BE2C (cell line): Measurements from ENCODE around the gene PKMYT1.

Experiments
- DNase-seq: peaks from one replicate; pipeline ENCODE4 v3.0.0-alpha.2; 2020
- H3K27me3 ChIP-seq: fragments of 250-450 bp; sonication (Bioruptor Pico); 2 replicates; pipeline ENCODE4 v1.5.1; 2020; ENCODE audit warnings: mild to moderate bottlenecking
- H3K36me3 ChIP-seq: fragments of 250-450 bp; sonication (Bioruptor Pico); 2 replicates; pipeline ENCODE4 v1.5.1; 2020; ENCODE audit warnings: mild to moderate bottlenecking
- H3K4me1 ChIP-seq: fragments of 250-450 bp; sonication (Bioruptor Pico); 2 replicates; pipeline ENCODE4 v1.5.1; 2020
- H3K4me3 ChIP-seq: 2 replicates; pipeline ENCODE4 v1.5.1; 2011; ENCODE audit warnings: low read depth, low read length
- H3K9me3 ChIP-seq: fragments of 250-450 bp; sonication (Bioruptor Pico); 2 replicates; pipeline ENCODE4 v1.5.1; 2020
- CTCF ChIP-seq: IDR thresholded peaks from 2 replicates; pipeline ENCODE4 v1.5.1; 2012; ENCODE audit warnings: mild to moderate bottlenecking, low read depth, low read length

Gene PKMYT1

GRCh38 chr16:3013998-3014690 is 33.9 kb upstream of the PKMYT1 start:
- DNase-seq: no peak
- H3K4me1 ChIP-seq: peaks cover 2% of the 10 kb centered on the region; the same call in 1 of the 2 replicates
- H3K36me3 ChIP-seq: no peaks in the 10 kb centered on the region
- H3K27me3 ChIP-seq: peaks cover 10% of the 10 kb centered on the region; the same call in 1 of the 2 replicates
- no peak for TF ChIP-seq CTCF
- no peak overlapping the region for H3K4me3 ChIP-seq
- H3K9me3 ChIP-seq: no peaks in the 10 kb centered on the region

GRCh38 chr16:3013491-3013951 is 33.3 kb upstream of the PKMYT1 start:
- H3K9me3 ChIP-seq: no peaks in the 10 kb centered on the region
- peaks cover 10% of the 10 kb centered on the region; the same call in 1 of the 2 replicates for H3K27me3 ChIP-seq
- no peaks in the 10 kb centered on the region for H3K36me3 ChIP-seq
- no peak for DNase-seq
- peaks cover 1% of the 10 kb centered on the region; the same call in 1 of the 2 replicates for H3K4me1 ChIP-seq
- no peak overlapping the region for H3K4me3 ChIP-seq
- no peak for TF ChIP-seq CTCF

- no peaks in the 10 kb centered on the region for H3K9me3 ChIP-seq
- no peak for DNase-seq
- H3K27me3 ChIP-seq: peaks cover 10% of the 10 kb centered on the region; the same call in 1 of the 2 replicates
- TF ChIP-seq CTCF: no peak
- no peaks in the 10 kb centered on the region for H3K4me1 ChIP-seq
- H3K36me3 ChIP-seq: no peaks in the 10 kb centered on the region
- H3K4me3 ChIP-seq: no peak within 1 kb of the TSS
These were observed 32.7 kb upstream of the PKMYT1 start, which contains the start of gene CLDN9 for GRCh38 chr16:3012828-3013420. CLDN9 (plus strand) TSS chr16:3012923; CDS start chr16:3013363, 440 bp downstream.

- no peak for DNase-seq
These were observed 32.0 kb upstream of the PKMYT1 start for GRCh38 chr16:3012246-3012645.

GRCh38 chr16:3010510-3010909 is 30.3 kb upstream of the PKMYT1 start:
- no peak for DNase-seq
- no peaks in the 10 kb centered on the region for H3K36me3 ChIP-seq
- peaks cover 10% of the 10 kb centered on the region; the same call in 1 of the 2 replicates for H3K27me3 ChIP-seq
- no peak overlapping the region for H3K4me3 ChIP-seq
- TF ChIP-seq CTCF: no peak
- H3K9me3 ChIP-seq: no peaks in the 10 kb centered on the region
- H3K4me1 ChIP-seq: no peaks in the 10 kb centered on the region

More at GRCh38 chr16:3012246-3012645, 32.0 kb upstream of the PKMYT1 start:
- Histone ChIP-seq H3K9me3 (no peaks in the 10 kb centered on the region), H3K27me3 (peaks cover 10% of the 10 kb centered on the region; the same call in 1 of the 2 replicates), H3K4me3 (no peak overlapping the region), H3K4me1 (no peaks in the 10 kb centered on the region), H3K36me3 (no peaks in the 10 kb centered on the region)
- no peak for TF ChIP-seq CTCF
